A549 treated with DMSO at 1 μM for 4 hours (cell line): ENCODE data around the gene MELTF. TPM values are rescaled to one million over a fixed set of nuclear protein-coding genes. Genes with fewer than 3 reads are reported as not detected.

Source experiments
- total RNA-seq: library from RNA; stranded (reverse); fragments of 200-300 nt; extraction: Qiagen RNA extraction; gene quantifications from 5 replicates; pipeline ENCODE4 v1.2.3, GENCODE V29; 2022; ENCODE audit warnings: low read depth

MELTF gene
- total RNA-seq, result 46.4 to 63.5 TPM (median 58.3 TPM) in 5 replicates

GRCh38 chr3:197029511-197030167 lies at the start of gene MELTF:
Gene MELTF, minus strand, starts transcription at chr3:197029817. Its CDS starts 115 bp downstream, at chr3:197029702.

GRCh38 chr3:196968233-196969133 lies 61.1 kb downstream of the MELTF start, which contains the start of gene PIGZ:
Gene PIGZ, minus strand, starts transcription at chr3:196968833. Its CDS starts 16,802 bp downstream, at chr3:196952031.

Other genes with a start within 250 kb of the MELTF start
- gene SENP5, start 161.9 kb downstream of the MELTF start, total RNA-seq, result 6.3 to 8.9 TPM (median 7.4 TPM) in 5 replicates
- 46.3 to 53.9 TPM (median 49.0 TPM) in 5 replicates for gene NCBP2, start 87.3 kb downstream of the MELTF start, total RNA-seq
- gene PIGZ, start 61.0 kb downstream of the MELTF start, total RNA-seq, result 1.1 to 1.6 TPM (median 1.2 TPM) in 5 replicates